Adipose tissue (tissue), 3 donors: ENCODE data around the gene TWSG1. TPM values are rescaled to one million over a fixed set of nuclear protein-coding genes. Genes with fewer than 3 reads are reported as not detected.
"Not testable (repeated sequence)": the region's sequence is repeated elsewhere in the genome, so short reads cannot be mapped to it uniquely, and the experiment has no call there.

Experiments
- H3K27ac ChIP-seq: one replicate; pipeline ENCODE4 v1.5.1; 2013; ENCODE audit warnings: low read depth, low read length
- WGBS, 3 donors: extraction: QIAGEN DNeasy Blood & Tissue Kit; methylation state at CpG; one replicate each; pipeline ENCODE4 v1.1.7; 2013; 5-methylcytosine and 5-hydroxymethylcytosine counted together
- polyA plus RNA-seq, 3 donors: library from polyadenylated mRNA; stranded (reverse); fragments of 200-250 nt; gene quantifications; one replicate each; pipeline ENCODE4 v1.2.3, GENCODE V29; 2013
- donor health status: healthy with polysubstance abuse.
- donor health status: Bipolar disorder and iron deficiency.
- donor health status: healthy.

Gene TWSG1
- polyA plus RNA-seq, 3 donors, result 3.3 to 15.6 (median 9.6) TPM

GRCh38 chr18:9373254-9373653, 38.7 kb downstream of the TWSG1 start:
- not testable (repeated sequence) for H3K27ac ChIP-seq
- whole genome bisulfite sequencing, 3 donors, result 93 to 100% (median 93%) methylated on average over 1 of the region's 1 CpG

- no peak overlapping the region for H3K27ac ChIP-seq
- 98 to 99% (median 98%) methylated on average over 6 of the region's 6 CpGs for WGBS, 3 donors
Measured at GRCh38 chr18:9379118-9379517, 44.5 kb downstream of the TWSG1 start.

DNA sequence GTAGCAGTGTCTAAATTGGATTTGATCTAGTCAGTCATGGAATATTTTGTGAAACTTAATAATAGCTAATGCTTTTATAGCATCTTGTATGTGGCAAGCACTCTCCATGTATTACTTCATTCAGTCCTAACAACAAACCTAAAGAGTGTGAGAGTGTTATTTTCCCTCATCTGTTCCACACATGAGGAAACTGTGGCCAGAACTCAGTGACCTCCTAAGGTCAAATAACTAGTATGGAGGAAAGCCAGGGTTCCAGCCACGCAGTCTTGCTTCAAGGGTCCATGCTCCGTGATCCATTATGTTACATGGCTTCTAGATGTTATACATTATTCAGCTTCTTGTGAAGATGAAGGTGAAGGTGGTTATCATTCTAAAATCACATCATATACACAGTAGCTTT, 45.5 kb downstream of the TWSG1 start:
- no peak overlapping the region for H3K27ac ChIP-seq
- WGBS, 3 donors, result 66 to 77% (median 74%) methylated on average over 2 of the region's 2 CpGs

DNA sequence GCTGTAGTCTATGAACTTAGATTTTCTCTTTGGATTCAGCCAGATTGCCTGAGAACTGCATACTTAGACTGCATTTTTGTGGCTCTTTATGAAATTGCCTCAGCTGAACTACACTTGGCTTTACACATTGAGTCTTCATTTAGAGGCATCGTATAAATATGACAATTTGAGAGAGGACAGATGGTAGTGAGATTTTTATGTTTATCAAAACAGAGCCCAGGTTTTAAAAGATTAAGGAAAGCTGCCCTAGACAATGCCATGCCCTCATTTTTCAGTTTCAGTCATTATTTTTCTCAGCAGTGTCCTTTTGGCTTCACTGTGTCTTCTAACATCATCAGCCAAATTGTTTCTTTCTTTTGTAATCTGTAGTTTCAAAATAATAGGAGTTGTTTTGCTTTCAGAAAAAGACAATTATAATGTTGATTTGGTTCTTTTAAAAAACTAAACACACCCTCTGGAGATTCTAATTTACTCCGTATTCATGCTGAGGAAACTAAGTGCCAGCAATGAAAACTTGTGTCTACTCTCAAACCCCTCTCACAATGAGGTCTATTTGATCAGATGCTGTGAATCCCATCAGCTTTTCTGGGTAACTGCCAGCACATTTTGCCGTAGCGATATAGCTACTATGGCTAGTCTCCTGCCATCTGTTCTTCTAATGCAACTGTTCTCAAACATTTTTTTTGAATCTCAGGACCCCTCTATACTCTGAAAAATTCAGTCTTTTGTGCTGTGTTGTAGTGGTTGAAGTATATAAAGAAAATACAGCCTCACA, 46.2 kb downstream of the TWSG1 start:
- H3K27ac ChIP-seq, result no peak overlapping the region

DNA sequence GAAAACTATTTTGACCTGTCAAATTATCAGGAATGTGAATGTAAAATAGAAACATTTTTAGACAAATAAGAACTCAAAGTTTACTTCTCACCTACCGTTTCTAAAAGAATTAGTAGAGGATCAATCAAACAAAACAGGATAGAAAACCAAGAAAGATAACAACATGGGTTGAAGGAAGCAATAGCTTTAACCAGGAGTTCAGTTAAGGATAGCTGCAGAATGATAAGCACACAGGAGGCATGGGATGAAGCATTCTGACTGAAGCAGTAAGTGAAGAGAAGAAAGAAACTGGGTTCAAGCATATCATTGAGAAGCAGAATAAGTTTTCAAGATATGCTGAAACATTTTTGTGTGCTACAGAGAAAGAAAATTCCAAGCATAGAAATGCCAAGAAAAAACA, 52.3 kb downstream of the TWSG1 start:
- 49 to 74% (median 72%) methylated on average over 1 of the region's 1 CpG for WGBS, 3 donors

More for the DNA sequence above, 46.2 kb downstream of the TWSG1 start:
- WGBS, 3 donors, result 38 to 77% (median 66%) methylated on average over 4 of the region's 4 CpGs

DNA sequence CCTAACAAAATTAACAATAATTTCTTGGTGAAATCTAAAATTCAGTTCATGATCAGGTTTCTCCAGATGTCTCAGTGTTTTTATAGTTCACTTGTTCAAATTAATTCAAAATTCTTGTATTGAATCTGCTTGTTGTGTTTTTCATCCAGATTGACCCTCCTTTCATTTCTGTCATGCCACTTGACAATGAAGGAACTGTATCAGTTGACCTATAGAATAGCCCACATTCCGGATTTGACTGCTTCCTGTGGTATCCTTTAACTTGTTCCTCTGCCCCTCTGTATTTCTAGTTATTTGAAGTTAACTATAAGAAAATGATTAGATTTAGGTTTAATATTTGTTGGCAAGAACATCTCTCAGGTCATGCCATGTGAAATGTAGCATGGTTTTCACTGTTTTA, 53.3 kb downstream of the TWSG1 start:
- H3K27ac ChIP-seq, result no peak overlapping the region
- WGBS, 3 donors, result 82 to 87% (median 82%) methylated on average over 1 of the region's 1 CpG

More for the DNA sequence above, 52.3 kb downstream of the TWSG1 start:
- H3K27ac ChIP-seq, result no peak overlapping the region

DNA sequence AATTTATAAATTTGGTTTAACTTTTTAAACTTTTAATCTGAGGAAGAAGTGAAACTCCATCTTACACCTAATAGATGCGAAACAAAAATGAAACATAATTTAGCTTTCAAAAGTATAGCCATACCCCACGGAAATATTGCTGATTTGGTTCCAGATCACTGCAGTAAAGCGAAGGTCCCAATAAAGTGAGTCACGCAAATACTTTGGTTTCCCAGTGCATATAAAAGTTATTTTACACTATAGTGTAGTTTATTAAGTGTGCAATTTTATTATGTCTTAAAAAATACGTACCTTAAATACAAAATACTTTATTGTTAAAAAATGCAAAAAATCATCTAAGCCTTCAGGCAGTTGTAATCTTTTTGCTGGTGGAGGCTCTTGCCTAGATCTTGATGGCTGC, 55.1 kb downstream of the TWSG1 start:
- no peak overlapping the region for H3K27ac ChIP-seq
- WGBS, 3 donors, result 96 to 97% (median 97%) methylated on average over 5 of the region's 5 CpGs

GRCh38 chr18:9392726-9393125, 58.2 kb downstream of the TWSG1 start:
- 94 to 97% (median 96%) methylated on average over 3 of the region's 3 CpGs for WGBS, 3 donors
- no peak overlapping the region for H3K27ac ChIP-seq

DNA sequence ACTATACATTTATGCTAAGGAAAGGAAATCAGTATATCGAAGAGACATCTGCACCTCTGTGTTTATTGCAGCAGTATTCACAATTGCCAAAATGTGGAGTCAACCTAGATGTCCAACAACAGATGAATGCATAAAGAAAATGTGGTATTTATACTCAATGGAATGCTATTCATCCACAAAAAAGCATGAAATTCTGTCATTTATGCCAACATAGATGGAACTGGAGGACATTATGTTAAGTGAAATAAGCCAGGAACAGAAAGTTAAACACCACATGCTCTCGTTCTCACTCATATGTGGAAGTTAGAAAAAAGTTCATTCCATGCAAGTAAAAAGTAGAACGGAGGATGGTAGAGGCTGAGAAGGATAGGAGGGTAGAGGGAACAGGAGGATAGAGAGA, 59.5 kb downstream of the TWSG1 start:
- no peak overlapping the region for H3K27ac ChIP-seq
- 93 to 96% (median 96%) methylated on average over 3 of the region's 3 CpGs for WGBS, 3 donors

DNA sequence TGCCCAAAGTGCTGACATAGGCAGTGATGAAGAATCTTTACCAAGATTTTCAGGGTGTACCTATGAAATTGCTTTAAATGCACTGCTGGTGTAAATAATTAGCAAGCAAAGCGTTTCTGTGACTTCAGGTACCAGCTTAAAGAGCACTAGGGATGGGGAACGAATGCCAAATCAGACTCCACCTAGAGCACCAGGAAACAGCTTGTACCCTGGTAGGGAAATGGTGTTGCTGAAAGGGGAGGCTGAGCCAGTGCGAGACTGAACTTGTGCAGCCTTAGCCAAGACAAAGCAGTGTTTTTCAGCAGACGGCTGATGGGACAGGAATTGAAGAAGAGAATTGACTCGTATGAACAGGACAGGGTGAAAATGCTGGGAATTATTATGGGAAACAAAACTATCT, 65.6 kb downstream of the TWSG1 start:
- 68 to 87% (median 70%) methylated on average over 5 of the region's 5 CpGs for WGBS, 3 donors
- no peak overlapping the region for H3K27ac ChIP-seq

DNA sequence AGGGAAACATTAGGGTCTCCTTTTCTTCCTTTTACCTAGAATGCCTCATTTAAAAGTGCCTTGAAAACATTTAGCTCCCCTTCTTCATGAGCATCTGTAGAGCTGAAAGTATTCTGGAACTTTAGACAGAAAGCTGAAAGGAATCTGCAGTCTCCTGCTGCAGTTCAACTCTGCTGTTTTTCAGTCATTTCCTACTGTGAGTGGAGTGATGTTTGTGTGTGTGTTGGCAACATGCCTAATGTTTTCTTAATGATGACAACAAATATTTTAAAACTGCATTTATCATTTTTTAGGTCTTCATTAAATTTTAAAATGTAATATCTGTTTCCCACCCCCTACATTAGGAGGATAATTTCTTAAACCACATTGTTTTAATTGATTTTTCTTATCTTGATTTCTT, 66.6 kb downstream of the TWSG1 start:
- H3K27ac ChIP-seq, result no peak overlapping the region

- WGBS, 3 donors, result 97 to 99% (median 98%) methylated on average over 10 of the region's 10 CpGs
- not testable (repeated sequence) for H3K27ac ChIP-seq
Measured at GRCh38 chr18:9402358-9403007, 67.9 kb downstream of the TWSG1 start.

DNA sequence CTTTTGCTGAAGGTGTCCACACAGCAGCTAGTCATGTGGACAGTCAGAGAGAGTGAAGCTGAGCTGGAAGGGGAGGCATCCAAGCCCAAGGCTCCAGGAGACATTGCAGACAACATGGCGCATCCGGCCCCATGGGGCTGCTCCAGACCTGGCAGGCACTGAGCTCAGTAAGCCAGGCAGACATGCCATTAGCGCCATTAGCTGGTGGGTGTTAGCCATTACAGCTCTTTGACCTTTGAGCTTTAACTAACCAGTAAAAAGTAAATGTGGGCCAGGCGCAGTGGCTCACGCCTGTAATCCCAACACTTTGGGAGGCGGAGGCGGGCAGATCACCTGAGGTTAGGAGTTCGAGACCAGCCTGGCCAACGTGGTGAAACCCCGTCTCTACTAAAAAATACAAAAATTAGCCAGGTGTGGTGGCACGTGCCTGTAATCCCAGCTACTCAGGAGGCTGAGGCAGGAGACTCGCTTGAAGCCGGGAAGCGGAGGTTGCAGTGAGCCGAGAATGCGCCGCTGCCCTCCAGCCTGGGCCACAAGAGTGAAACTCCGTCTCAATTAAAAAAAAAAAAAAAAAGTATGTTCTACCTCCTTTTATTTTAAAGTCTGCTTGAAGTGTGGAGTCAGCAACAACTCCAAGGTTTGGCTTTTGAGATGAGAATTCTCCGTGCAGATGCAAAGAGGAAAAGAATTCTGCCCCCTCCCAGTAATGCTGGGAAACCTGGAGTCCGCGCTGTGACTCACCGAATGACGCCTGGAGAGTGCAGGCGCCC, 69.4 kb downstream of the TWSG1 start:
- 70 to 86% (median 72%) methylated on average over 24 of the region's 24 CpGs for WGBS, 3 donors
- H3K27ac ChIP-seq, result no peak overlapping the region

GRCh38 chr18:9404565-9405060, 70.0 kb downstream of the TWSG1 start:
- 43 to 85% (median 43%) methylated on average over 19 of the region's 19 CpGs for WGBS, 3 donors
- H3K27ac ChIP-seq, result no peak overlapping the region

DNA sequence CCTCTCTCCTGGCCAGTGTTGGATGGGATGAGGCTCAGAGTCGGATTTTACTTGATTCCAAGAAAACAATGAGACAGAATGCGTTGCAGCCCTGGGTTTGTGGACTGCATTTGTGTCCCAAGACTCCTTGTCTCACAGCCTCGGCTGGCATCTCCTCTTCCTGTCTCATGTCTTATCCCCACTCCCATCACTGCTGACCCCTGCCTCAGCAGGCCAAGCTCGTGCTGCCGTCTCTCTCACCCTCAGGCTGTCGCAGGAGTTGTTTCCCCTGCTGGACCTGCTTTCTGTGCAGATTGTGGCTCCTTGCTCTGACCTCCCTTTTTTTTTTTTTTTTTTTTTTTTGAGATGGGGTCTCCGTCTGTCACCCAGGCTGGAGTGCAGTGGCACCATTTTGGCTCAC, 70.6 kb downstream of the TWSG1 start:
- no peak overlapping the region for H3K27ac ChIP-seq
- WGBS, 3 donors, result 78 to 83% (median 83%) methylated on average over 7 of the region's 7 CpGs

GRCh38 chr18:9405977-9406376, 71.4 kb downstream of the TWSG1 start:
- no peak overlapping the region for H3K27ac ChIP-seq
- WGBS, 3 donors, result 94 to 98% (median 97%) methylated on average over 6 of the region's 6 CpGs

DNA sequence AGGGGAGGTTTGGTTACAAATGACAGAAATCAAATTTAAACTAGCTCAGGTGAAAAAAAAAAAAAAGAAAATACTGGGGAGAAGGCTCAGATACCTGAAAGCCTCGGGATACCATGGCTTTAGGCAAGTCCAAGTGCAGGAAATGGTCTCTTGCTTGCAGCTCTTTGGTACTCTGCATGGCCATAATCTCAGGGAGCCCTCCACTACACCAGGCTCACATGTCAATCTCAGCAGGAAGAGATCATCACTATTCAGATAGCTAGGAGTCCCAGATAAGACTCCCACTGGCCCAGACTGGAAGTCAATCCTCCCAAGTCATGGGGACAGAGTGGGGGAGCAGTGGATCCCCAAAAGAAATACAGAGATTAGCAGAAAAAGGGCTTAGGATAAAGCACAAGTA, 75.9 kb downstream of the TWSG1 start:
- H3K27ac ChIP-seq, result no peak overlapping the region
- 48 to 66% (median 61%) methylated on average over 1 of the region's 1 CpG for WGBS, 3 donors

DNA sequence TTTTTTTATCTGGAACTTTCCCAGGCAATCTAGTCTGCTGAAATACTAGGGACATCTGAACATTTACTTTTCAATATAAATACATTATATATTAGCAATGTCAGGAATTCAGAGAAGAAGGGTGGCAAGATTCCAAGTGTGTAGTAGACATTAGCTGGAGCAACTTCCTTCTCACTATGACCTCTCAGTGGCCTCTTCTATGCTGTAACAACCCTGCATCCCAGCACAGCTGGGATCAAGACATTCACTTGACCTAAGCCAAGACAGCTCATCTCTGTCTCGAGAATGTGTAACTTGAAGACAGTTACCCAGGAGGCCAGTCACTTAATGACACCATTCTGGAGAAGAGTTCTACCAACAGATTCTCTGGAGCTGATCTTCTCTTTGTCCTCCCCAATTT, 79.0 kb downstream of the TWSG1 start:
- no peak overlapping the region for H3K27ac ChIP-seq
- WGBS, 3 donors, result 49 to 63% (median 60%) methylated on average over 1 of the region's 1 CpG

DNA sequence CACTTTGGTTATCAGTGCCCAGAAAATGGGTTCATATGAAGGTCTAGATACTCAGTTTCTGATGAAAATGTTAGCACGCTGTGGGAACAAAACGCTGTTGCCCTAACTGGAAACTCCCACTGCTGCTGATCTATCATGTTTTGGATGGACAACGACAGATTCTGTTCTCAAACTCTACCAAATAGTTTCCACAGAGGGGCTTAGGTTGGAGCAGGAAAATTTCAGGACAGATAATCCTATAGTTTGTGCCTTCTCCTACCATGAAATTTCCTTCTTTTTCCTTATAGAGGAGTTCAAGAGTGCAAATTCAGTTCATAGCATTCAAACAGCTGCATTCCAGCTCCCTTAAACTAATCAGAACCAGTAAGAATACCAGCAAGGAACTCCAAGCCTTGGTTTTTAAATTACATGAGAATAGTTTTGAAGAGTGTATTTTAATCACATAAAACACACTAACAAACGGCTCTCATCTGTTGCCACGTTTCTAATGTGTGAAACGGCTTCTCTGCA, 82.0 kb downstream of the TWSG1 start:
- WGBS, 3 donors, result 53 to 59% (median 58%) methylated on average over 6 of the region's 6 CpGs
- no peak overlapping the region for H3K27ac ChIP-seq
